NCI-H1436 treated with DMSO at 0.1 percent for 48 hours (cell line): ENCODE results near the gene POLR2A.

Experiments used
- DNase-seq: peaks from one replicate; lab custom pipeline; 2025; lab: John Stamatoyannopoulos, UW

POLR2A gene

GRCh38 chr17:7508145-7508544 lies 24.0 kb downstream of the POLR2A start:
- DNase-seq = no peak

- DNase-seq = no peak
Observed at GRCh38 chr17:7508846-7509245, 24.7 kb downstream of the POLR2A start.

- no peak for DNase-seq
Observed at GRCh38 chr17:7509937-7510336, 25.8 kb downstream of the POLR2A start.

GRCh38 chr17:7511108-7511507 lies 26.9 kb downstream of the POLR2A start:
- DNase-seq = no peak

- DNase-seq = no peak
Observed at GRCh38 chr17:7512105-7512504, 27.9 kb downstream of the POLR2A start.

- DNase-seq = no peak
Observed at GRCh38 chr17:7512824-7513540, 28.8 kb downstream of the POLR2A start.

- DNase-seq = no peak
Observed at GRCh38 chr17:7513850-7514419, 29.8 kb downstream of the POLR2A start.

- no peak for DNase-seq
Observed at GRCh38 chr17:7515911-7516610, 31.9 kb downstream of the POLR2A start.

GRCh38 chr17:7523033-7523432 lies 38.9 kb downstream of the POLR2A start:
- no peak for DNase-seq

GRCh38 chr17:7528842-7529241 lies 44.7 kb downstream of the POLR2A start:
- DNase-seq = no peak

GRCh38 chr17:7530023-7530900 lies 46.1 kb downstream of the POLR2A start:
- no peak for DNase-seq

- DNase-seq = no peak
Observed at GRCh38 chr17:7538050-7538449, 53.9 kb downstream of the POLR2A start.

- DNase-seq = no peak
Observed at GRCh38 chr17:7538891-7539545, 54.9 kb downstream of the POLR2A start.

GRCh38 chr17:7541074-7541621 lies 57.0 kb downstream of the POLR2A start:
- no peak for DNase-seq

GRCh38 chr17:7544911-7545310 lies 60.7 kb downstream of the POLR2A start:
- DNase-seq = no peak

- no peak for DNase-seq
Observed at GRCh38 chr17:7548585-7549400, 64.6 kb downstream of the POLR2A start, which contains the start of gene TNFSF12. TSS of gene TNFSF12 (plus strand) at chr17:7549058. CDS start at chr17:7549154, 96 bp downstream.
